ENCODE data around the gene CREB5.

GRCh38 chr7:28417321-28417940 is 5.1 kb downstream of the CREB5 start:
- TF ChIP-seq CTCF (IDR thresholded peaks at IDR 0.05 in 8 of 11, conservative IDR thresholded peaks at IDR 0.05 in 3 of 11) (no peak), POLR2AphosphoS5 (IDR thresholded peaks at IDR 0.05) (no peak), POLR2A (IDR thresholded peaks at IDR 0.05) (no peak)

All from spleen (tissue), 7 donors.